ENCODE measurements around the gene ARHGAP6. TPM values are rescaled to one million over a fixed set of nuclear protein-coding genes. Genes with fewer than 3 reads are reported as not detected.

ARHGAP6 gene
- total RNA-seq, 6 donors from 2014 or later, result 14.4 to 40.9 (median 18.0) TPM

DNA sequence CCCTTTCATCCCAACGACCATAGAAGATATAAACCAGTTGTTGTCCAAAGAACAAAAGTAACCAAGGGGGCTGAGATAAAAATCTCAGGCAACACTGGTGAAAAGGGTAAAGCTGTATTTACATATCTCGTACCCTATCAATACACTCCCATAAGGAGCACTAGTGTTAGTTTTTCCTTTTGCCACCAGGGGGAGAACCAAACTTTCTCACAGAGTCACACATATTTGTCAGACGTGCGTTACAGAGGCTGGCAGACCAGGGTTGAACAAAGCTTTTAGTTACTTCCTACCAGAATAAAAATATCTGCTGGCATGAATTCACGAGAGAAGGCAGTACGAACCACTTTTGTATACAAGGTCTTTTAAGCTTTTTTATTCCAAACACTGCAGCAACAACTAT lies 284.3 kb downstream of the ARHGAP6 start:
- no peaks in the 10 kb centered on the region for H3K9me3 ChIP-seq
- no peaks in the 10 kb centered on the region for H3K36me3 ChIP-seq
- 1 to 5% methylated on average over 6 of the region's 6 CpGs for WGBS, 2 donors
- no peaks in the 10 kb centered on the region for H3K27me3 ChIP-seq
- DNase-seq, result no peak
- peaks cover 0 to 13% (median 0%) of the 10 kb centered on the region in 4 donors for H3K4me1 ChIP-seq
- H3K27ac ChIP-seq, result peak overlapping the region in 2 of 4 donors; percentile 27 to 37
- no peak overlapping the region for H3K4me3 ChIP-seq
- TF ChIP-seq EP300 (IDR thresholded peaks at IDR 0.05), result no peak
- no peak for TF ChIP-seq POLR2A (IDR thresholded peaks at IDR 0.05)
- TF ChIP-seq, protein P1, sequence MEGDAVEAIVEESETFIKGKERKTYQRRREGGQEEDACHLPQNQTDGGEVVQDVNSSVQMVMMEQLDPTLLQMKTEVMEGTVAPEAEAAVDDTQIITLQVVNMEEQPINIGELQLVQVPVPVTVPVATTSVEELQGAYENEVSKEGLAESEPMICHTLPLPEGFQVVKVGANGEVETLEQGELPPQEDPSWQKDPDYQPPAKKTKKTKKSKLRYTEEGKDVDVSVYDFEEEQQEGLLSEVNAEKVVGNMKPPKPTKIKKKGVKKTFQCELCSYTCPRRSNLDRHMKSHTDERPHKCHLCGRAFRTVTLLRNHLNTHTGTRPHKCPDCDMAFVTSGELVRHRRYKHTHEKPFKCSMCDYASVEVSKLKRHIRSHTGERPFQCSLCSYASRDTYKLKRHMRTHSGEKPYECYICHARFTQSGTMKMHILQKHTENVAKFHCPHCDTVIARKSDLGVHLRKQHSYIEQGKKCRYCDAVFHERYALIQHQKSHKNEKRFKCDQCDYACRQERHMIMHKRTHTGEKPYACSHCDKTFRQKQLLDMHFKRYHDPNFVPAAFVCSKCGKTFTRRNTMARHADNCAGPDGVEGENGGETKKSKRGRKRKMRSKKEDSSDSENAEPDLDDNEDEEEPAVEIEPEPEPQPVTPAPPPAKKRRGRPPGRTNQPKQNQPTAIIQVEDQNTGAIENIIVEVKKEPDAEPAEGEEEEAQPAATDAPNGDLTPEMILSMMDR (IDR thresholded peaks at IDR 0.05), result peak; percentile 51 to 62 (median 59)
- ATAC-seq (ENCODE audit: low FRiP score in 2 of 2), result peak in 1 of 2 donors; percentile 84

GRCh38 chrX:11380187-11380844 lies 285.4 kb downstream of the ARHGAP6 start:
- DNase-seq, result no peak

DNA sequence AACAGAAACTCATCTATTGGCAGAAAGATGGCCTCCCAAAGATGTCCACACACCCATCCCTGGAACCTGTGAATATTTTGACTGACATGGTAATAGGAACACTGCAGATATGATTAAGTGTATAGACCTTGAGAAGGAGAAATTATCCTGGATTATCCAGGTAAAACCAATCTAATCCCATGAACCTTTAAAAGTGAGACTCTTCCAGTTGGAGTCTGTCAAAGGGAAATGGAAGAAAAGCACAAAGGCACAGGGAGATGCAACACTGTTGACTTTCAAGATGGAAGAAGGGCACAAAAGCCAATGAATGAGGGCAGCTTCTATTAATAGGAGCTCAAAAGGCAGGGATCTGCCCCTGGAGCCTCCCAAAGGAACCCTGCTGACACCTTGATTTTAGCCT lies 289.6 kb downstream of the ARHGAP6 start:
- Histone ChIP-seq H3K27ac (no peak overlapping the region), H3K4me1 (peaks cover 0 to 5% (median 0%) of the 10 kb centered on the region in 4 donors), H3K27me3 (no peaks in the 10 kb centered on the region), H3K36me3 (no peaks in the 10 kb centered on the region), H3K4me3 (no peak overlapping the region), H3K9me3 (no peaks in the 10 kb centered on the region)
- TF ChIP-seq, protein P1 (IDR thresholded peaks at IDR 0.05), result no peak
- no peak for TF ChIP-seq EP300 (IDR thresholded peaks at IDR 0.05)
- no peak for TF ChIP-seq POLR2AphosphoS5 (IDR thresholded peaks at IDR 0.05)
- no peak for TF ChIP-seq POLR2A (IDR thresholded peaks at IDR 0.05)
- ATAC-seq (ENCODE audit: low FRiP score in 2 of 2) (no peak), DNase-seq (no peak)

More at GRCh38 chrX:11380187-11380844, 285.4 kb downstream of the ARHGAP6 start:
- ATAC-seq (ENCODE audit: low FRiP score in 2 of 2), result peak in 1 of 2 donors; percentile 86
- Histone ChIP-seq H3K4me1 (peaks cover 0 to 13% (median 0%) of the 10 kb centered on the region in 4 donors), H3K36me3 (no peaks in the 10 kb centered on the region), H3K9me3 (no peaks in the 10 kb centered on the region), H3K27me3 (no peaks in the 10 kb centered on the region), H3K4me3 (no peak overlapping the region), H3K27ac (peak overlapping the region in 2 of 4 donors; percentile 37 to 46)
- no peak for TF ChIP-seq POLR2A (IDR thresholded peaks at IDR 0.05)
- peak in 1 of 4 donors; percentile 16 for TF ChIP-seq EP300 (IDR thresholded peaks at IDR 0.05)
- 67 to 70% methylated on average over 6 to 10 of the region's 10 CpGs for WGBS, 2 donors

GRCh38 chrX:11375614-11376119 lies 290.1 kb downstream of the ARHGAP6 start:
- H3K4me3 ChIP-seq, result no peak overlapping the region
- TF ChIP-seq, protein P1 (IDR thresholded peaks at IDR 0.05), result no peak
- TF ChIP-seq POLR2A (IDR thresholded peaks at IDR 0.05) (no peak), EP300 (IDR thresholded peaks at IDR 0.05) (no peak), POLR2AphosphoS5 (IDR thresholded peaks at IDR 0.05) (no peak)
- ATAC-seq (ENCODE audit: low FRiP score in 2 of 2) (no peak), DNase-seq (no peak)
- H3K36me3 ChIP-seq, result no peaks in the 10 kb centered on the region
- no peak overlapping the region for H3K27ac ChIP-seq
- 41 to 46% methylated on average over 1 of the region's 1 CpG for WGBS, 2 donors
- H3K27me3 ChIP-seq, result no peaks in the 10 kb centered on the region
- H3K4me1 ChIP-seq, result peaks cover 0 to 5% (median 0%) of the 10 kb centered on the region in 4 donors
- H3K9me3 ChIP-seq, result no peaks in the 10 kb centered on the region

- TF ChIP-seq, protein P1 (IDR thresholded peaks at IDR 0.05), result no peak
- no peak for TF ChIP-seq POLR2AphosphoS5 (IDR thresholded peaks at IDR 0.05)
- TF ChIP-seq EP300 (IDR thresholded peaks at IDR 0.05), result no peak
- TF ChIP-seq POLR2A (IDR thresholded peaks at IDR 0.05), result no peak
- Histone ChIP-seq H3K27ac (no peak overlapping the region), H3K9me3 (no peaks in the 10 kb centered on the region), H3K36me3 (no peaks in the 10 kb centered on the region), H3K4me1 (peaks cover 0 to 1% (median 0%) of the 10 kb centered on the region in 4 donors), H3K27me3 (no peaks in the 10 kb centered on the region), H3K4me3 (no peak overlapping the region)
- DNase-seq, result no peak
- ATAC-seq (ENCODE audit: low FRiP score in 2 of 2), result no peak
- WGBS, 2 donors, result 50 to 66% methylated on average over 2 of the region's 2 CpGs
Measured at GRCh38 chrX:11374570-11374969, 291.1 kb downstream of the ARHGAP6 start.

Measured in upper lobe of left lung (tissue), 6 donors.